Measurements from ENCODE around the gene CGB3. TPM values are rescaled to one million over a fixed set of nuclear protein-coding genes. Genes with fewer than 3 reads are reported as not detected.
"Not testable (repeated sequence)": the region's sequence is repeated elsewhere in the genome, so short reads cannot be mapped to it uniquely, and the experiment has no call there.

The CGB3 gene
- polyA plus RNA-seq, 1 of the 3 experiments (the other 2 are of a cell fraction), result 0.10 TPM

- TF ChIP-seq CTCF (IDR thresholded peaks at IDR 0.05), result peak; percentile 39
- peak; percentile 71; the same call in 1 of the 2 replicates for TF ChIP-seq MAX (IDR thresholded peaks at IDR 0.05; ENCODE audit: low read depth)
- peak; percentile 22; the same call in 1 of the 2 replicates for TF ChIP-seq MXI1 (IDR thresholded peaks at IDR 0.05; ENCODE audit: low read depth, low read length)
- no peak for TF ChIP-seq RCOR1 (IDR thresholded peaks at IDR 0.05; ENCODE audit: low read length)
- TF ChIP-seq ELF1 (IDR thresholded peaks at IDR 0.05), result no peak
- 0 out of 2 replicates have a peak, but pooled peaks have one; percentile 29 for TF ChIP-seq TAF1 (IDR thresholded peaks at IDR 0.05; ENCODE audit: borderline replicate concordance, low read depth, low read length)
- ChIA-PET POLR2A (no interaction called here), CTCF (interaction anchor here (0.9 to 3.2 kb wide), 5 partner anchors 13 to 169 kb away, joined by 4 to 13 read pairs (median 6); no protein-coding TSS in a partner anchor)
- Histone ChIP-seq H3K9ac (peak overlapping the region; percentile 62; the same call in 1 of the 2 replicates), H3K79me2 (ENCODE audit: insufficient read depth) (peaks cover 48% of the 10 kb centered on the region), H4K20me1 (ENCODE audit: insufficient read depth) (no peaks in the 10 kb centered on the region), H3K4me2 (peak overlapping the region; percentile 93), H3K27me3 (ENCODE audit: insufficient read depth) (no peaks in the 10 kb centered on the region), H3F3A (replicated peaks; ENCODE audit: insufficient read depth) (peaks cover 14% of the 10 kb centered on the region), H2AFZ (ENCODE audit: low read depth) (peak overlapping the region; percentile 82), H3K27ac (ENCODE audit: low read depth in 2 of 2, low read length in 1 of 2) (peak overlapping the region in 1 of 2 experiments; percentile 40; a peak in 1 of 4 replicates), H3K4me3 (ENCODE audit: low read depth in 2 of 2, low read length in 1 of 2) (peak overlapping the region; percentile 55 to 71), H3K36me3 (replicated peaks in 1 of 2; ENCODE audit: control insufficient read depth in 1 of 2, insufficient read depth in 2 of 2, low read length in 1 of 2) (no peaks in the 10 kb centered on the region), H3K9me3 (no peaks in the 10 kb centered on the region), H3K9me2 (no peaks in the 10 kb centered on the region), H3K4me1 (ENCODE audit: control insufficient read depth in 1 of 2, insufficient read depth in 2 of 2, low read depth in 1 of 2, low read length in 1 of 2) (peaks cover 0 to 15% of the 10 kb centered on the region in 2 experiments; a peak in 2 of 4 replicates)
- 5% methylated on average over 22 of the region's 63 CpGs for WGBS (ENCODE audit: low lambda C conversion rate)
- peak; percentile 91 for DNase-seq
These were observed 32.2 kb upstream of the CGB3 start for GRCh38 chr19:49056101-49056901.

GRCh38 chr19:49050376-49051033, 26.4 kb upstream of the CGB3 start:
- H3K27me3 ChIP-seq (ENCODE audit: insufficient read depth); H3K4me3 ChIP-seq (ENCODE audit: low read depth in 2 of 2, low read length in 1 of 2); H3K9me2 ChIP-seq; H3K36me3 ChIP-seq (replicated peaks in 1 of 2; ENCODE audit: control insufficient read depth in 1 of 2, insufficient read depth in 2 of 2, low read length in 1 of 2); H3K4me1 ChIP-seq (ENCODE audit: control insufficient read depth in 1 of 2, insufficient read depth in 2 of 2, low read depth in 1 of 2, low read length in 1 of 2); DNase-seq; H4K20me1 ChIP-seq (ENCODE audit: insufficient read depth); POLR2A ChIA-PET; H3F3A ChIP-seq (replicated peaks; ENCODE audit: insufficient read depth); H3K9me3 ChIP-seq; H3K9ac ChIP-seq; H3K79me2 ChIP-seq (ENCODE audit: insufficient read depth): not testable (repeated sequence)
- CTCF ChIA-PET, result interaction anchor here (1.0 kb wide), 1 partner anchor 9 kb away, joined by 3 read pairs; no protein-coding TSS in a partner anchor
- Histone ChIP-seq H3K4me2 (peak overlapping the region; percentile 37; the same call in 1 of the 2 replicates), H3K27ac (ENCODE audit: low read depth in 2 of 2, low read length in 1 of 2) (peak overlapping the region in 1 of 2 experiments; percentile 44; a peak in 1 of 4 replicates), H2AFZ (ENCODE audit: low read depth) (peak overlapping the region; percentile 46; the same call in 1 of the 2 replicates)
- peak; percentile 30; the same call in 1 of the 2 replicates for TF ChIP-seq FOSL2 (IDR thresholded peaks at IDR 0.05; ENCODE audit: borderline replicate concordance, low read depth)
- WGBS (ENCODE audit: low lambda C conversion rate), result 40% methylated on average over 5 of the region's 24 CpGs

- H4K20me1 ChIP-seq (ENCODE audit: insufficient read depth); H3K9me2 ChIP-seq; DNase-seq; H3K27me3 ChIP-seq (ENCODE audit: insufficient read depth); H3K4me3 ChIP-seq (ENCODE audit: low read depth in 2 of 2, low read length in 1 of 2); H3K9ac ChIP-seq; H3K9me3 ChIP-seq; H3K36me3 ChIP-seq (replicated peaks in 1 of 2; ENCODE audit: control insufficient read depth in 1 of 2, insufficient read depth in 2 of 2, low read length in 1 of 2); H2AFZ ChIP-seq (ENCODE audit: low read depth); H3K4me1 ChIP-seq (ENCODE audit: control insufficient read depth in 1 of 2, insufficient read depth in 2 of 2, low read depth in 1 of 2, low read length in 1 of 2); CTCF ChIA-PET; POLR2A ChIA-PET; H3K79me2 ChIP-seq (ENCODE audit: insufficient read depth); H3F3A ChIP-seq (replicated peaks; ENCODE audit: insufficient read depth); H3K27ac ChIP-seq (ENCODE audit: low read depth in 2 of 2, low read length in 1 of 2); H3K4me2 ChIP-seq: not testable (repeated sequence)
- WGBS (ENCODE audit: low lambda C conversion rate), result 61% methylated on average over 3 of the region's 4 CpGs
These were observed 25.7 kb upstream of the CGB3 start for GRCh38 chr19:49049834-49050233.

GRCh38 chr19:49049011-49049410, 24.9 kb upstream of the CGB3 start, which contains the start of gene CGB8:
Gene CGB8 (minus strand): TSS chr19:49049111. CDS start chr19:49048739, 372 bp downstream.
- CTCF ChIA-PET; H3K27me3 ChIP-seq (ENCODE audit: insufficient read depth); H3K9ac ChIP-seq; POLR2A ChIA-PET; H2AFZ ChIP-seq (ENCODE audit: low read depth); H3K36me3 ChIP-seq (replicated peaks in 1 of 2; ENCODE audit: control insufficient read depth in 1 of 2, insufficient read depth in 2 of 2, low read length in 1 of 2); H3K4me3 ChIP-seq (ENCODE audit: low read depth in 2 of 2, low read length in 1 of 2); H3K9me2 ChIP-seq; H3K4me2 ChIP-seq; H3F3A ChIP-seq (replicated peaks; ENCODE audit: insufficient read depth); H3K9me3 ChIP-seq; H4K20me1 ChIP-seq (ENCODE audit: insufficient read depth); H3K79me2 ChIP-seq (ENCODE audit: insufficient read depth); H3K27ac ChIP-seq (ENCODE audit: low read depth in 2 of 2, low read length in 1 of 2); DNase-seq; H3K4me1 ChIP-seq (ENCODE audit: control insufficient read depth in 1 of 2, insufficient read depth in 2 of 2, low read depth in 1 of 2, low read length in 1 of 2): not testable (repeated sequence)
- 70% methylated on average over 2 of the region's 12 CpGs for WGBS (ENCODE audit: low lambda C conversion rate)
